Colonic mucosa (tissue), 4 donors: Measurements from ENCODE around the gene TMEM143. TPM values are rescaled to one million over a fixed set of nuclear protein-coding genes. Genes with fewer than 3 reads are reported as not detected.
A peak's percentile ranks its signal among the peaks of the same experiment; 100 is the strongest.

Experiments
- DNase-seq: peaks from one replicate; pipeline ENCODE4 v3.0.0-alpha.2; 2020
- H3K27ac ChIP-seq: fragments of 200-600 bp; one replicate; pipeline ENCODE4 v1.8.0; 2021
- H3K27me3 ChIP-seq: fragments of 200-600 bp; one replicate; pipeline ENCODE4 v1.8.0; 2021
- H3K36me3 ChIP-seq: fragments of 200-600 bp; one replicate; pipeline ENCODE4 v1.8.0; 2021
- H3K4me1 ChIP-seq: fragments of 200-600 bp; one replicate; pipeline ENCODE4 v1.8.0; 2021; ENCODE audit warnings: mild to moderate bottlenecking
- H3K4me3 ChIP-seq: fragments of 200-600 bp; one replicate; pipeline ENCODE4 v1.8.0; 2021
- H3K9ac ChIP-seq, 2 donors: one replicate each; pipeline ENCODE4 v1.7.0; 2013; ENCODE audit warnings: control low read depth in 2 of 2, low read depth in 2 of 2, low read length in 2 of 2
- H3K9me3 ChIP-seq: fragments of 200-600 bp; one replicate; pipeline ENCODE4 v1.8.0; 2021
- intact Hi-C: fragments of 100-400 bp; cut with DNase I; formaldehyde crosslinking; loops from one replicate; pipeline ENCODE4 v1.14.1; 2022
- total RNA-seq, 2 donors: library from RNA; stranded (reverse); fragmentation: NEBNext Ultra II Directional in 1 of 2; extraction: Animal tissue kit (Norgen Biotek cat#: 25700) in 1 of 2; gene quantifications; one replicate each; pipeline ENCODE4 v1.2.1, GENCODE V29; 2021
- TF ChIP-seq, protein P1 (sequence below): fragments of 200-600 bp; IDR thresholded peaks from one replicate; pipeline ENCODE4 v1.8.0; 2022; ENCODE audit warnings: antibody characterized with exemption, mild to moderate bottlenecking
- donor health status: healthy.
- donor health status: DM: no; HTN: no; CAD: no.
- donor health status: DM: no; HTN: no; CAD: no.

The TMEM143 gene
- total RNA-seq, 2 donors from 2014 or later, result 8.9 to 18.2 TPM

DNA sequence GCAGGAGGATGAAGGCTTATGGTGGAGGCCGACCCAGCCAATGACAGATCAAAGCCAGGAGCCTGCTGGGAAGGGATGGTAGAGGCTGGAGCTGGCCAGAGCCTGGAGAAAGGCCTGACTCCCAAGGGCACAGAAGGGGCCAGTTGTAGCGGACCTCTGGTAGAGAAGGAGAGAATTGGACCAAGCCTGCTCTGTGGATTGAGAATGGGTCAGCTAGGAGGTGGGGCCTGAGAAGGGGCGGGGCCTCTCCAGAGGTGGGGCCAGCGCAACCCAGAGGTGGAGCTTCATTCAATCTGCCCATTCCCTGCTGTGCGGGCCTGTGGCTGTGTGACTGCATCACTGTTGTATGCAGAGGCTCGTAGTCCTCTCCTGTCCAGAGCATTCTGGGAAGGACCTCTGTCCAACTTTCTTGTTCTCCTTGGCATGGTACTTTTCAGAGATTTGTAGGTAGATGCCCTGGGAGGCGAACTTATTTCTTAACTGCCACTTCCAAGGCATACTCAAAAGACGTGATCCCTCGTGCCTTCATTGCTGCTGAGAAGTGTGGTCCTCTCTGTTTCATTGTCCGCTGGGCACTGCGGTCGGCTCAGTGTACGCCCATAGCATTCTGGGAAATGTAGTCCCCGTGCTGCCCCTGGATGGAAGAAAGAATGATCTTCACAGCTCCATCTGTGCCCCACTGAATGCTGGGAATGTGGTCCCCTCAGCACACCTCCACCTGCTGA, 36.4 kb upstream of the TMEM143 start:
- intact Hi-C loops, result no loop called here
- H3K4me1 ChIP-seq, result no peaks in the 10 kb centered on the region
- H3K36me3 ChIP-seq, result no peaks in the 10 kb centered on the region
- no peak overlapping the region for H3K4me3 ChIP-seq
- H3K9me3 ChIP-seq, result no peaks in the 10 kb centered on the region
- peak; percentile 67 for DNase-seq
- H3K27me3 ChIP-seq, result peaks cover 18% of the 10 kb centered on the region
- no peak overlapping the region for H3K27ac ChIP-seq
- H3K9ac ChIP-seq, result no peak overlapping the region
- TF ChIP-seq, protein P1, sequence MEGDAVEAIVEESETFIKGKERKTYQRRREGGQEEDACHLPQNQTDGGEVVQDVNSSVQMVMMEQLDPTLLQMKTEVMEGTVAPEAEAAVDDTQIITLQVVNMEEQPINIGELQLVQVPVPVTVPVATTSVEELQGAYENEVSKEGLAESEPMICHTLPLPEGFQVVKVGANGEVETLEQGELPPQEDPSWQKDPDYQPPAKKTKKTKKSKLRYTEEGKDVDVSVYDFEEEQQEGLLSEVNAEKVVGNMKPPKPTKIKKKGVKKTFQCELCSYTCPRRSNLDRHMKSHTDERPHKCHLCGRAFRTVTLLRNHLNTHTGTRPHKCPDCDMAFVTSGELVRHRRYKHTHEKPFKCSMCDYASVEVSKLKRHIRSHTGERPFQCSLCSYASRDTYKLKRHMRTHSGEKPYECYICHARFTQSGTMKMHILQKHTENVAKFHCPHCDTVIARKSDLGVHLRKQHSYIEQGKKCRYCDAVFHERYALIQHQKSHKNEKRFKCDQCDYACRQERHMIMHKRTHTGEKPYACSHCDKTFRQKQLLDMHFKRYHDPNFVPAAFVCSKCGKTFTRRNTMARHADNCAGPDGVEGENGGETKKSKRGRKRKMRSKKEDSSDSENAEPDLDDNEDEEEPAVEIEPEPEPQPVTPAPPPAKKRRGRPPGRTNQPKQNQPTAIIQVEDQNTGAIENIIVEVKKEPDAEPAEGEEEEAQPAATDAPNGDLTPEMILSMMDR, result no peak

DNA sequence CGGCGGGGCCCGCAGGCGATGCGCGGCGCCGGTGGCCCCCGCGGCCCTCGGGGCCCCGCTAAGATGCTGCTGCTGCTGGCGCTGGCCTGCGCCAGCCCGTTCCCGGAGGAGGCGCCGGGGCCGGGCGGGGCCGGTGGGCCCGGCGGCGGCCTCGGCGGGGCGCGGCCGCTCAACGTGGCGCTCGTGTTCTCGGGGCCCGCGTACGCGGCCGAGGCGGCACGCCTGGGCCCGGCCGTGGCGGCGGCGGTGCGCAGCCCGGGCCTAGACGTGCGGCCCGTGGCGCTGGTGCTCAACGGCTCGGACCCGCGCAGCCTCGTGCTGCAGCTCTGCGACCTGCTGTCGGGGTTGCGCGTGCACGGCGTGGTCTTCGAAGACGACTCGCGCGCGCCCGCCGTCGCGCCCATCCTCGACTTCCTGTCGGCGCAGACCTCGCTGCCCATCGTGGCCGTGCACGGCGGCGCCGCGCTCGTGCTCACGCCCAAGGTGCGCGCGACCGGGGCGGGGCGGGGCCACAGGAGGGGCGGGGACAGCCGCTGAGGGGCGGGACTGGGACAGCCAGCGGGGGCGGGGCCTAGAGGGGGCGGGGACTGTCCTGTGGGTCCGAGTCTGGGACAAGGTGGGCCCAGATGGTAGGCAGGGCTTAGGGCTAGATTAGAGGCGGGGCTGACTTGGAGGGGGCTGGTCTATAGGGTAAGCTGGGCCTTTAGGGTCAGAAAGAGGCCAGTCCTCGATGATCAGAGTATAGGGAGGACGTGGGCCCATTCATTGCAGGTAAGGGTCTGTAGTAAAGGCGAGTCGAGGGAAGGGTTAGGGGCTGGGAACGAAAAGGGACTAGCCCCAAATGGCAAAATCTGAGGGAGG, 34.9 kb upstream of the TMEM143 start:
- intact Hi-C loops, result loop anchor here (10.0 kb wide), 2 partner anchors 84 to 186 kb away; no protein-coding TSS in a partner anchor
- H3K9me3 ChIP-seq, result no peaks in the 10 kb centered on the region
- H3K36me3 ChIP-seq, result no peaks in the 10 kb centered on the region
- TF ChIP-seq, protein P1, result no peak
- H3K27ac ChIP-seq, result no peak overlapping the region
- no peaks in the 10 kb centered on the region for H3K4me1 ChIP-seq
- DNase-seq, result peak; percentile 86
- peaks cover 34% of the 10 kb centered on the region for H3K27me3 ChIP-seq
- peak overlapping the region; percentile 24 for H3K4me3 ChIP-seq
- H3K9ac ChIP-seq, result peak overlapping the region in 1 of 2 donors; percentile 61

DNA sequence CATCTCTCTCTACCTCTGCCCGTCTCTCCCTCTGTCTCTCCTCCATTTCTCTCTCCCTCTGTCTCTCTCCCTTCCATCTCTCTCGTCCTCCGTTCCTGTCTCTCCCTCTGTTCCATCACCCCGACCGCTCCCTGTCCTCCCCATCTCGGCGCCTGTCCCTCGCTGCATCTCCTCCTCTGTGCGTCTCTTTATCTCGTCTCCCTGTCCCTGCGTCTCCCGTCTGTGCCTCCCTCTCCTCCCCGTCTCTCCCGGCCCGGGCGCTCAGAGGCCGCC, 34.3 kb upstream of the TMEM143 start:
- Histone ChIP-seq H3K4me3 (no peak overlapping the region), H3K27ac (no peak overlapping the region), H3K36me3 (no peaks in the 10 kb centered on the region), H3K9ac (peak overlapping the region; percentile 40 to 61), H3K4me1 (no peaks in the 10 kb centered on the region), H3K9me3 (no peaks in the 10 kb centered on the region), H3K27me3 (peaks cover 40% of the 10 kb centered on the region)
- TF ChIP-seq, protein P1, result no peak
- DNase-seq, result no peak
- intact Hi-C loops, result loop anchor here (10.0 kb wide), 2 partner anchors 83 to 187 kb away; no protein-coding TSS in a partner anchor

DNA sequence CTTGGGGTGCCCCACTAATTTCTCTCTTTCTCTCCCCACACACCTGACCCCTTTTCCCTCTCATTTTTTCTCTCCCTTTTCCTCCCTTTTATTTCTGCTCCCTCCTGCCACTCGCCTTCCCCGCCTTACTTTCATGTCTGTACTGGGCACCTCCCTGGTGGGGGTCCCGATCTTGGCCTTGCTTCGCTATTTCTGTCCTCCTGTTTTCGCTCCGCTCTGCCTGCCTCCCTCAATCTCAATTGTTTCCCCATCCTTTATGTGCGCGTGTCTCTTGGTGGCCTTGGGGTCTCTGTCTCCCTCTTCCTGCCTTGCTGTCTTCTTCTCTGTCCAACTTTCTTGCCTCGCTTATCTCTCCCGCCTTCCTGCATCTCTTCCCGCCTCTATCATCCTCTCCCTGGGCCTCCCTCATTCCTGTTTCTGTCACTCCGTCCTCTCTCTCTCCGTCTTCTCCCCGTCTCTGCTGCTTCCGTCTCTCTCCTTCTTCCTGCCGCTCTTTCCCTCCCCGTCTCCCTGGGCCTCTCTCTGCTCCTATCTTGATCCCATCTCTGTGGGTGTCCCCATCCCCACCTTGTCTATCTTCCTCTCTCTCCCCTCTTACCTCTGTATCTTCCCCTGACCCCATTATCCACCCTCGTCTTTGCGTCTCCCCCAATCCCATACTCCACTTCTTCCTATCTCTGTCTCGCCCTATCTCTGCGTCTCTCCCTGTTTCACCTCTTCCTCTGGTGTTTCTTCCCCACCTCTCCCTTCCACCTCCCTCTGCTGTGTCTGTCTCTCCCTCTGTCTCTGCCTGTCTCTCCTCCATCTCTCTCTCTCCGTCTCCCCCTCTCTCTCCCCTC, 33.7 kb upstream of the TMEM143 start:
- peak overlapping the region; percentile 40 to 61 for H3K9ac ChIP-seq
- H3K4me3 ChIP-seq, result no peak overlapping the region
- intact Hi-C loops, result loop anchor here (10.0 kb wide), 2 partner anchors 83 to 187 kb away; no protein-coding TSS in a partner anchor
- H3K27ac ChIP-seq, result no peak overlapping the region
- no peak for DNase-seq
- no peaks in the 10 kb centered on the region for H3K4me1 ChIP-seq
- no peaks in the 10 kb centered on the region for H3K36me3 ChIP-seq
- H3K27me3 ChIP-seq, result peaks cover 45% of the 10 kb centered on the region
- no peaks in the 10 kb centered on the region for H3K9me3 ChIP-seq
- TF ChIP-seq, protein P1, result no peak

DNA sequence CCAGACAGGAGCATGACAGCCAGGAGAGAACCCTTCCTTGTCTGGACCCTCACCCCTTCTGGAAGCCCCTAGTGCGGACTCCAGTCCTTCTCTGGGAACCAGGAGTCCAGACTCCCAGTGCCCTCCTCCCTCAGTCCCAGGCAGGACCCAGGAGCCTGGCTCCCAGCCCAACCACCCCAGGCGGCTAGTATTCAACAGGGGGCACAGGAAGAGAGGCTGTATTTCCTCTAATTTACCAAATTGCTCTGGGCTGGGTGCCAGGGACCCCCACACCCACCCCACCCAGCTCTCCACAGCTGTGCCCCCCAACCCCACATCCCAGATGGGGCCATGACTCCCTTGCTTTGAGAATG, 33.1 kb upstream of the TMEM143 start:
- Histone ChIP-seq H3K9me3 (no peaks in the 10 kb centered on the region), H3K27me3 (peaks cover 47% of the 10 kb centered on the region), H3K27ac (no peak overlapping the region), H3K9ac (no peak overlapping the region), H3K4me3 (no peak overlapping the region), H3K36me3 (no peaks in the 10 kb centered on the region), H3K4me1 (no peaks in the 10 kb centered on the region)
- no peak for DNase-seq
- TF ChIP-seq, protein P1, result no peak
- intact Hi-C loops, result loop anchor here (10.0 kb wide), 2 partner anchors 82 to 188 kb away; no protein-coding TSS in a partner anchor
